GM23338 (cell line): ENCODE measurements around the gene MAN1B1. TPM values are rescaled to one million over a fixed set of nuclear protein-coding genes. Genes with fewer than 3 reads are reported as not detected.

Experiments
- ATAC-seq: fragments of 200-7000 bp; cut with Tn5 transposase; 3 replicates; pipeline ENCODE4 v1.9.1; 2020
- DNase-seq: peaks from one replicate; pipeline ENCODE4 v3.0.0-alpha.2; 2015; ENCODE audit warnings: low spot score
- H2AFZ ChIP-seq: fragments of 200-600 bp; sonication (generic); 2 replicates; pipeline ENCODE4 v1.8.0; 2016; ENCODE audit warnings: antibody characterized with exemption, mild to moderate bottlenecking, moderate library complexity
- H3F3A ChIP-seq: fragments of 200-600 bp; sonication (generic); replicated peaks from 2 replicates; pipeline ENCODE4 v1.8.0; 2017; ENCODE audit warnings: antibody characterized with exemption, mixed run types, low read depth
- H3K27ac ChIP-seq: fragments of 200-600 bp; sonication (generic); 2 replicates; pipeline ENCODE4 v1.6.1; 2016; ENCODE audit warnings: low read depth
- H3K27me3 ChIP-seq: fragments of 200-600 bp; sonication (generic); 2 replicates; pipeline ENCODE4 v1.8.0; 2016; ENCODE audit warnings: mild to moderate bottlenecking, mixed run types, moderate library complexity; ENCODE audit not compliant: insufficient read depth
- H3K36me3 ChIP-seq: fragments of 200-600 bp; sonication (generic); 2 replicates; pipeline ENCODE4 v1.8.0; 2016; ENCODE audit warnings: mild to moderate bottlenecking; ENCODE audit not compliant: insufficient read depth
- H3K4me1 ChIP-seq: fragments of 200-600 bp; sonication (generic); 2 replicates; pipeline ENCODE4 v1.8.0; 2016; ENCODE audit warnings: mild to moderate bottlenecking, moderate library complexity; ENCODE audit not compliant: insufficient read depth
- H3K4me2 ChIP-seq: fragments of 200-600 bp; sonication (generic); 2 replicates; pipeline ENCODE4 v1.7.1; 2017; ENCODE audit warnings: mixed run types
- H3K4me3 ChIP-seq: fragments of 200-600 bp; sonication (generic); 2 replicates; pipeline ENCODE4 v1.6.1; 2016; ENCODE audit warnings: mixed run types
- H3K79me2 ChIP-seq: fragments of 200-600 bp; sonication (generic); replicated peaks from 2 replicates; pipeline ENCODE4 v1.8.0; 2017; ENCODE audit warnings: mild to moderate bottlenecking; ENCODE audit not compliant: insufficient read depth
- H3K9me2 ChIP-seq: fragments of 200-600 bp; sonication (generic); 2 replicates; pipeline ENCODE4 v1.8.0; 2017; ENCODE audit not compliant: insufficient read depth
- H4K20me1 ChIP-seq: fragments of 200-600 bp; sonication (generic); replicated peaks from 2 replicates; pipeline ENCODE4 v1.8.0; 2017; ENCODE audit warnings: mild to moderate bottlenecking; ENCODE audit not compliant: insufficient read depth
- H3K27ac Mint-ChIP-seq: 2 replicates; pipeline ENCODE4 v1.8.0; 2020; ENCODE audit warnings: inconsistent platforms, mild to moderate bottlenecking, moderate library complexity, mixed read lengths
- H3K27me3 Mint-ChIP-seq: 3 replicates; pipeline ENCODE4 v1.8.0; 2022; ENCODE audit warnings: low read depth, mild to moderate bottlenecking, moderate library complexity, mixed read lengths, inconsistent platforms; ENCODE audit not compliant: insufficient read depth, poor library complexity
- H3K36me3 Mint-ChIP-seq: 3 replicates; pipeline ENCODE4 v1.8.0; 2021; ENCODE audit warnings: low read depth, mild to moderate bottlenecking, inconsistent platforms, moderate library complexity, mixed read lengths
- H3K4me1 Mint-ChIP-seq: 3 replicates; pipeline ENCODE4 v1.8.0; 2020; ENCODE audit warnings: mild to moderate bottlenecking, inconsistent platforms, mixed read lengths
- H3K4me3 Mint-ChIP-seq: 3 replicates; pipeline ENCODE4 v1.8.0; 2021; ENCODE audit warnings: moderate library complexity, mild to moderate bottlenecking, inconsistent platforms, mixed read lengths
- H3K9me3 Mint-ChIP-seq: 3 replicates; pipeline ENCODE4 v1.8.0; 2020; ENCODE audit warnings: moderate library complexity, mild to moderate bottlenecking, inconsistent platforms, mixed read lengths
- CREB1 ChIP-seq: fragments of 250-450 bp; sonication (Bioruptor Pico); IDR thresholded peaks from 2 replicates; pipeline ENCODE4 v1.5.0; 2020; ENCODE audit warnings: low read depth, mild to moderate bottlenecking, moderate library complexity
- CTCF ChIP-seq, 2 experiments: fragments of 200-600 bp in 1 of 2; sonication (generic) in 1 of 2; conservative IDR thresholded peaks; 2 replicates each; pipeline versions ENCODE4 v1.5.1 to v1.6.1; 2016 to 2017; ENCODE audit warnings: antibody characterized with exemption in 2 of 2, low read depth in 2 of 2, mild to moderate bottlenecking in 2 of 2, moderate library complexity in 1 of 2
- EZH2 ChIP-seq: fragments of 200-600 bp; sonication (generic); IDR thresholded peaks from one replicate; pipeline ENCODE4 v1.8.0; 2017; ENCODE audit warnings: antibody characterized with exemption, mild to moderate bottlenecking, low read depth; ENCODE audit not compliant: unreplicated experiment
- EZH2phosphoT487 ChIP-seq: fragments of 200-600 bp; sonication (generic); IDR thresholded peaks from one replicate; pipeline ENCODE4 v1.8.1; 2018; ENCODE audit warnings: antibody characterized with exemption; ENCODE audit not compliant: unreplicated experiment
- JUNB ChIP-seq: IDR thresholded peaks from one replicate; pipeline ENCODE4 v1.6.1; 2016; ENCODE audit warnings: antibody characterized with exemption; ENCODE audit not compliant: unreplicated experiment
- NANOG ChIP-seq: IDR thresholded peaks from 2 replicates; pipeline ENCODE4 v1.6.1; 2016; ENCODE audit warnings: antibody characterized with exemption, borderline replicate concordance
- POLR2AphosphoS5 ChIP-seq: IDR thresholded peaks from 2 replicates; pipeline ENCODE4 v1.6.1; 2016; ENCODE audit warnings: antibody characterized with exemption, low read depth
- REST ChIP-seq: IDR thresholded peaks from one replicate; pipeline ENCODE4 v1.6.1; 2018; ENCODE audit warnings: antibody characterized with exemption; ENCODE audit not compliant: unreplicated experiment
- STAT1 ChIP-seq: IDR thresholded peaks from one replicate; pipeline ENCODE4 v1.6.1; 2016; ENCODE audit warnings: antibody characterized with exemption; ENCODE audit not compliant: unreplicated experiment
- ZNF114 ChIP-seq: fragments of 250-450 bp; sonication (Bioruptor Pico); IDR thresholded peaks from 2 replicates; pipeline ENCODE4 v1.5.0; 2020; ENCODE audit warnings: mild to moderate bottlenecking, moderate library complexity
- ZNF331 ChIP-seq: fragments of 250-450 bp; sonication (Bioruptor Pico); IDR thresholded peaks from 2 replicates; pipeline ENCODE4 v1.5.0; 2020; ENCODE audit warnings: low read depth, mild to moderate bottlenecking, moderate library complexity
- ZNF462 ChIP-seq: fragments of 250-450 bp; sonication (Bioruptor Pico); IDR thresholded peaks from 2 replicates; pipeline ENCODE4 v1.5.0; 2020; ENCODE audit warnings: mild to moderate bottlenecking, moderate library complexity
- polyA plus RNA-seq: library from polyadenylated mRNA; unstranded; fragments of >200 nt; fragmentation: Nextera tagmentation; extraction: Ambion mirVana; gene quantifications from 2 replicates; pipeline ENCODE4 v1.2.1, GENCODE V29; 2016
- total RNA-seq: library from RNA; depleted of rRNA; stranded (reverse); fragments of >200 nt; shearing (Covaris generic); gene quantifications from 2 replicates; pipeline ENCODE4 v1.2.3, GENCODE V29; 2014

MAN1B1 gene
- total and polyA plus RNA-seq, 2 experiments from 2014 or later, result 15.7 to 39.9 TPM

DNA sequence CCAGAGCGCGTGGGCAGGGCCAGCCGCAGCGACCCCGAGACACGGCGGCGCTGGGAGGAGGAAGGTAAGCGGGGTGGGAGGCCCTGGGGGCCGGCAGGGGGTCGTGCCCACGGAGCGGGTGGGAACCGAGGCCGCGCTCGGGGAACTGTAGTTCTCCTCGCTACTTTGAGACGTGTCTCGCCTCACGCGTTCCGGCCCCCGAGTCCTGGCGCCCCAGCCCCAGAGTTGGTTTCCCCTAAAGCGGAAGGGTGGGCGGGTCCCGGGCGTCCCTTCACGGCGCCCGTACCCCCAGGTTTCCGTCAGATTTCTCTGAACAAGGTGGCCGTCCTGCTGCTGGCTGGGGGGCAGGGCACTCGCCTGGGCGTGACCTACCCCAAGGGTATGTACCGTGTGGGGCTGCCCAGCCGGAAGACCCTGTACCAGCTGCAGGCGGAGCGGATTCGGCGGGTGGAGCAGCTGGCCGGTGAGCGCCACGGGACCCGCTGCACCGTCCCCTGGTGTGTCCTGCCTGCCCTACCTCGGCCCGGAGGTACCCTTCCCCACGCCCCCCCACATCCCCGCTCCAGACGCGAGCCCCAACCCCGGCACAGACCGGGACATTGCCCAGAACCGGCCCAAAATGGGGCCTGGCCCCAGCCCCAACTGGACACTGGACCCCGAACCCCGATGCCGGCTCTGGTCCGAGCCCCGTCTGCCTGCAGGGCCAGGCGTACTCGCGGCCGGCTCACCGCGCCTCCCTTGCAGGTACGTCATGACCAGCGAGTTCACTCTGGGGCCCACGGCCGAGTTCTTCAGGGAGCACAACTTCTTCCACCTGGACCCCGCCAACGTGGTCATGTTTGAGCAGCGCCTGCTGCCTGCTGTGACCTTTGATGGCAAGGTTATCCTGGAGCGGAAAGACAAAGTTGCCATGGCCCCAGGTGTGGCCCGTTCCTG, 8.8 kb upstream of the MAN1B1 start:
- Mint-ChIP-seq H3K27ac (no peak overlapping the region), H3K27me3 (peaks cover 48% of the 10 kb centered on the region), H3K4me3 (peak overlapping the region; percentile 70), H3K4me1 (peaks cover 13% of the 10 kb centered on the region), H3K9me3 (no peaks in the 10 kb centered on the region), H3K36me3 (no peaks in the 10 kb centered on the region)
- Histone ChIP-seq H3K4me2 (peak overlapping the region; percentile 88), H3K4me1 (peaks cover 24% of the 10 kb centered on the region), H4K20me1 (0 out of 2 replicates have a peak, but pooled peaks cover 6% of the 10 kb centered on the region), H3K4me3 (peak overlapping the region; percentile 64), H3K36me3 (no peaks in the 10 kb centered on the region), H3K9me2 (no peaks in the 10 kb centered on the region), H3K27ac (no peak overlapping the region), H3K79me2 (no peaks in the 10 kb centered on the region), H3K27me3 (peaks cover 40% of the 10 kb centered on the region), H2AFZ (no peak overlapping the region; the same call in 1 of the 2 replicates), H3F3A (peaks cover 27% of the 10 kb centered on the region)
- DNase-seq, result no peak
- TF ChIP-seq POLR2AphosphoS5 (no peak), STAT1 (no peak), CTCF (conservative IDR thresholded peaks at IDR 0.05; ENCODE audit: low read depth in 2 of 2) (no peak), JUNB (no peak), NANOG (no peak), EZH2phosphoT487 (no peak), CREB1 (CRISPR knock-in tag) (no peak), ZNF114 (no peak), REST (no peak), EZH2 (no peak), ZNF331 (CRISPR knock-in tag) (no peak), ZNF462 (CRISPR knock-in tag) (no peak)
- peak; percentile 11 for ATAC-seq
